Measurements from ENCODE around the gene ENTPD3.
A peak's percentile ranks its signal among the peaks of the same experiment; 100 is the strongest.
"Not testable (repeated sequence)": the region's sequence is repeated elsewhere in the genome, so short reads cannot be mapped to it uniquely, and the experiment has no call there.

The ENTPD3 gene

GRCh38 chr3:40407007-40407406 is 20.0 kb downstream of the ENTPD3 start:
- no peak for DNase-seq

- no peak for DNase-seq
Measured at GRCh38 chr3:40407611-40408010, 20.6 kb downstream of the ENTPD3 start.

GRCh38 chr3:40414270-40414669 is 27.3 kb downstream of the ENTPD3 start:
- no peak for DNase-seq

- no peak for DNase-seq
Measured at GRCh38 chr3:40417845-40418543, 31.0 kb downstream of the ENTPD3 start.

GRCh38 chr3:40422861-40423260 is 35.9 kb downstream of the ENTPD3 start:
- DNase-seq, result no peak

GRCh38 chr3:40427045-40427669 is 40.2 kb downstream of the ENTPD3 start:
- no peak for DNase-seq

- no peak for DNase-seq
Measured at GRCh38 chr3:40432793-40433192, 45.8 kb downstream of the ENTPD3 start.

GRCh38 chr3:40437889-40438288 is 50.9 kb downstream of the ENTPD3 start:
- no peak for DNase-seq

GRCh38 chr3:40445062-40445461 is 58.1 kb downstream of the ENTPD3 start:
- DNase-seq, result no peak

GRCh38 chr3:40445880-40446279 is 58.9 kb downstream of the ENTPD3 start:
- no peak for DNase-seq

GRCh38 chr3:40450438-40450837 is 63.5 kb downstream of the ENTPD3 start:
- DNase-seq, result no peak

GRCh38 chr3:40451551-40451950 is 64.6 kb downstream of the ENTPD3 start:
- no peak for DNase-seq

- DNase-seq, result no peak
Measured at GRCh38 chr3:40452057-40452456, 65.1 kb downstream of the ENTPD3 start.

GRCh38 chr3:40452562-40452875 is 65.5 kb downstream of the ENTPD3 start:
- DNase-seq, result no peak

GRCh38 chr3:40452876-40453730 is 66.1 kb downstream of the ENTPD3 start:
- peak; percentile 85 to 93 for DNase-seq

GRCh38 chr3:40453933-40454332 is 66.9 kb downstream of the ENTPD3 start:
- DNase-seq, result no peak

- DNase-seq, result no peak
Measured at GRCh38 chr3:40455328-40455727, 68.3 kb downstream of the ENTPD3 start.

- no peak for DNase-seq
Measured at GRCh38 chr3:40456279-40456939, 69.4 kb downstream of the ENTPD3 start.

GRCh38 chr3:40456940-40457823 is 70.2 kb downstream of the ENTPD3 start, which contains the start of gene RPL14:
RPL14 (plus strand) TSS chr3:40457339; CDS start chr3:40457472, 133 bp downstream.
- DNase-seq, result peak; percentile 52 to 60

GRCh38 chr3:40458473-40458872 is 71.5 kb downstream of the ENTPD3 start:
- no peak for DNase-seq

- not testable (repeated sequence) for DNase-seq
Measured at GRCh38 chr3:40460481-40460880, 73.5 kb downstream of the ENTPD3 start.

- no peak for DNase-seq
Measured at GRCh38 chr3:40461161-40461560, 74.2 kb downstream of the ENTPD3 start.
